Measurements from ENCODE around the gene ATP13A3.

ATP13A3 gene

DNA sequence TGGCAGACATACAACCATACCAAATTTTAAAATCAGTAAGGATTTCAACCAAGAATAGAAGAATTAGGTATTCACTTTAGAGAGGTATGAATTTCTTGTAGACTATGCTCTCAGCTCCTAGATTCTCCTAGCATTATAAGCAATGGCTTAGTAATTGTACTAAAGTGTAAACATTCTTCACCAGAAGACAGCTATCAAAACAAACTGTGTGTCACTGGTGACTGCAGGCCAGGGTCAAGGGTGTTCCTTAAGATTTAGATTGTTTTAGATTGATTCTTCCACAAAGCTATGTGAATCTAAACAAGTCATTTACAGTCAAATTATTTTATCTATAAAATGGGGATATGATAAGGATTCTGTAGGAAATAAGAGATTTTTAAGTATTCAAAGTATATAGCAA, 64.6 kb downstream of the ATP13A3 start:
- H3K9me3 Mint-ChIP-seq: no peaks in the 10 kb centered on the region
- ATAC-seq (replicated peaks) (no peak), DNase-seq (no peak)
- peaks cover 21 to 45% of the 10 kb centered on the region in 2 donors for H3K36me3 Mint-ChIP-seq
- no peaks in the 10 kb centered on the region for H3K4me1 Mint-ChIP-seq
- H3K4me3 Mint-ChIP-seq: no peak overlapping the region
- no peaks in the 10 kb centered on the region for H3K27me3 Mint-ChIP-seq
- H3K27ac Mint-ChIP-seq: no peak overlapping the region

DNA sequence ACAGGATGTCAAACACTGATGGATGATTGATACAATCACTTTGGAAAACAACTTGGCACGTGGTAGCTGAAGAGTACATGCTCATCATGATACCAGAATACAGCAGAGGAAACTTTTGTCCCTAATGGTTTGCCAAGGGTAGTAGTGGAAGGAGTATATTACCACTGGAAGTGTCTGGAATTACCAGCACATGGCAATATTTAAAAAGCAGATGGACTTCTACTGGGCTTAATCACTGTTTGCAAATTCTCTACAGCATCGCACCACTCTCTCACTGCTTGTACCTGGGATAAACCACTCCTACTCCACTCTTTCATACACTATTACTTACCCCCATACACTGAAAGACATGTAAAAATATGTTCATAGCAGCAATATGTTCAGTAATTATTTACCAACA, 68.1 kb downstream of the ATP13A3 start:
- H3K27me3 Mint-ChIP-seq: no peaks in the 10 kb centered on the region
- no peak overlapping the region for H3K4me3 Mint-ChIP-seq
- no peak for DNase-seq
- no peaks in the 10 kb centered on the region for H3K9me3 Mint-ChIP-seq
- H3K4me1 Mint-ChIP-seq: no peaks in the 10 kb centered on the region
- peaks cover 18 to 56% of the 10 kb centered on the region in 2 donors for H3K36me3 Mint-ChIP-seq
- H3K27ac Mint-ChIP-seq: no peak overlapping the region
- no peak for ATAC-seq (replicated peaks)

- H3K4me1 Mint-ChIP-seq: no peaks in the 10 kb centered on the region
- H3K36me3 Mint-ChIP-seq: peaks cover 21 to 34% of the 10 kb centered on the region in 2 donors
- ATAC-seq (replicated peaks) (no peak), DNase-seq (no peak)
- H3K27ac Mint-ChIP-seq: no peak overlapping the region
- no peaks in the 10 kb centered on the region for H3K9me3 Mint-ChIP-seq
- H3K4me3 Mint-ChIP-seq: no peak overlapping the region
- H3K27me3 Mint-ChIP-seq: no peaks in the 10 kb centered on the region
Observed at GRCh38 chr3:194407423-194407822, 79.4 kb downstream of the ATP13A3 start.

GRCh38 chr3:194405766-194406165, 81.0 kb downstream of the ATP13A3 start:
- Mint-ChIP-seq H3K27ac (no peak overlapping the region), H3K9me3 (no peaks in the 10 kb centered on the region), H3K36me3 (peaks cover 18 to 27% of the 10 kb centered on the region in 2 donors), H3K4me1 (no peaks in the 10 kb centered on the region), H3K27me3 (no peaks in the 10 kb centered on the region), H3K4me3 (no peak overlapping the region)
- ATAC-seq (replicated peaks): no peak
- no peak for DNase-seq

DNA sequence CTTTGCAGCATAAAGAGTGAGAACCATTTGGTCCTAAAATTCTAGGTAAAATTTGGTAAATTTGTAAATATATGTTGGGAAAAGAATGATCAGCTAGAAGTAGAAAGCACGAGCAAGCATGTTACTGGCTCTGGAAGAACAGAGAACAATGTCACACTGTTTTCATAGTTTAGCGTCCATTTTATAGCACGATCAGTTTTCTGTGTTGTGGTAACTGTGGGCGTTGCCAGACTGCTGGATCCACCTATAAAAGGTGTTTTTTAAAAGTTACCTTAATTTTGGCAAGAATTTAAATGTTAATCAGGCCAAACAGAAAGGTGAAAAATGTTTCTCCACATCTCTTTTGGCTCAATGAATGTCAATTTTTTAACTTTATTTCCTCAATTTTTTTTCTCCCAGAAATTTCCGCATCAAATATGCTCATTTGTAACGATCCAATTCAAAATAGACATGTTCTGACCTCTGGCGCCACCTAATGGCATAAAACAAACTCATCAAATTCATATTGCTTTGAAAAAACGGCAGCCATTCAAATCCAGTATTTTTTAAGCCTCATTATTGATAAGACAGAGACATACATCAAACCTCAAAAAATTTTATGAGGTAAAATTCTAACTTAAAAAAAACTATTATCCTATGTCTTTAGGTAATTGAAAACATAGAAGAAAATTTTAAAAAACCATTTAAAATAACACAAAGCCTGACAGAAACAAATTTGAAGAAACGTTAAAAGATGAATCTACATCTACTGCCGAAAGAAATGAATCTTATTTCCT, 82.2 kb downstream of the ATP13A3 start:
- H3K27me3 Mint-ChIP-seq: peaks cover 4 to 7% of the 10 kb centered on the region in 2 donors
- no peaks in the 10 kb centered on the region for H3K9me3 Mint-ChIP-seq
- peaks cover 0 to 4% of the 10 kb centered on the region in 2 donors for H3K4me1 Mint-ChIP-seq
- H3K36me3 Mint-ChIP-seq: peaks cover 15 to 16% of the 10 kb centered on the region in 2 donors
- H3K4me3 Mint-ChIP-seq: no peak overlapping the region
- ATAC-seq (replicated peaks) (no peak), DNase-seq (no peak)
- no peak overlapping the region for H3K27ac Mint-ChIP-seq

- Mint-ChIP-seq H3K9me3 (no peaks in the 10 kb centered on the region), H3K4me1 (peaks cover 18 to 21% of the 10 kb centered on the region in 2 donors), H3K27ac (no peak overlapping the region), H3K4me3 (no peak overlapping the region), H3K36me3 (peaks cover 7 to 15% of the 10 kb centered on the region in 2 donors), H3K27me3 (peaks cover 24 to 34% of the 10 kb centered on the region in 2 donors)
- DNase-seq (no peak), ATAC-seq (replicated peaks) (no peak)
Observed at GRCh38 chr3:194401868-194402329, 84.9 kb downstream of the ATP13A3 start.

DNA sequence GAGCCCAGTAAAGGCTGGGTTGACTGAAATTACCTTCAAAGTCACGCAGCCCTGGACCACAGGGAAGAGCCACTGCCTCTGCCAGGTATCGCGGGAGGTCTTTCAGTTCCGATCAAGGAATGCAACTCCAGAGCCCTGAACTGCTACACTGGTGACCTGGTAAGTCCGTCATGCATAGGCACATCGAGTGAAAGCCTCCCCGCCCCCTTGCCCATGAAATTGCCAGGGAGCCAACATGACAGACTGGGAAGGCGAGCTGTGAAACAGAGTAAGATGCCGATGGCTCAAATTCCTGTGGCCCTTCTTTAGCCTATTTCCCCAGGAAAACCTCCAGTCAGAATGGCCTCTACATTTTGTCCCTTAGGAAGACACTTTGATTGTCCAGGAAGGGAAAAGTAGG, 85.5 kb downstream of the ATP13A3 start:
- Mint-ChIP-seq H3K4me3 (no peak overlapping the region), H3K36me3 (peaks cover 7 to 15% of the 10 kb centered on the region in 2 donors), H3K27ac (no peak overlapping the region), H3K27me3 (peaks cover 25 to 36% of the 10 kb centered on the region in 2 donors), H3K4me1 (peaks cover 20 to 25% of the 10 kb centered on the region in 2 donors), H3K9me3 (no peaks in the 10 kb centered on the region)
- ATAC-seq (replicated peaks): no peak
- no peak for DNase-seq

GRCh38 chr3:194399874-194400411, 86.9 kb downstream of the ATP13A3 start:
- Mint-ChIP-seq H3K4me1 (peaks cover 28 to 39% of the 10 kb centered on the region in 2 donors), H3K27me3 (peaks cover 30 to 50% of the 10 kb centered on the region in 2 donors), H3K36me3 (peaks cover 3 to 10% of the 10 kb centered on the region in 2 donors), H3K9me3 (no peaks in the 10 kb centered on the region), H3K27ac (no peak overlapping the region), H3K4me3 (no peak overlapping the region)
- no peak for ATAC-seq (replicated peaks)
- DNase-seq: no peak

DNA sequence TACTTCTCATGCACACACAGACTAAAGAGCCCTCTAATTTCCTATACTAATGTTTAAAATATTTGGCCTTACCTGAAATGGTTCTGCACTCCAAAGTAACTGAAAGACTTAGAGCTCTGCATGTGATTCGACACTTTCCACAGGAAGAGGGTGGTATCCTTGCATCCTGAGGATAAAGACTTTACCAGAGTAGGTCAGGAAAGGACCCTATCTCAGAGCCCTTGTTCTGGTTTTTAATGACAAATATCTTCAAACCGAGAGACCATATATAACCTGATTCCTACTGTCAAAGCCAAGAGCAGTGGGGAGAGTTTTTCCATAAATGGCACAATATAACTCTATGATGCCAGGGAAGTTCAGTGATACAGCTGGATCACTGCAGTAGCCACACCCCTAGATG, 87.6 kb downstream of the ATP13A3 start, which contains the start of gene GP5:
Gene GP5, minus strand, starts transcription at position 101 of the 400 bp plus-strand sequence. CDS start 984 bp downstream, outside the sequence.
- DNase-seq (no peak), ATAC-seq (replicated peaks) (no peak)
- Mint-ChIP-seq H3K36me3 (peaks cover 1 to 5% of the 10 kb centered on the region in 2 donors), H3K4me1 (peaks cover 28 to 39% of the 10 kb centered on the region in 2 donors), H3K27me3 (peaks cover 34 to 58% of the 10 kb centered on the region in 2 donors), H3K4me3 (peak within 1 kb of the TSS; percentile 69 to 84), H3K9me3 (no peaks in the 10 kb centered on the region), H3K27ac (no peak within 1 kb of the TSS)

GRCh38 chr3:194397757-194398312, 89.0 kb downstream of the ATP13A3 start:
- Mint-ChIP-seq H3K4me3 (peak overlapping the region; percentile 69 to 84), H3K27me3 (peaks cover 34 to 58% of the 10 kb centered on the region in 2 donors), H3K4me1 (peaks cover 28 to 39% of the 10 kb centered on the region in 2 donors), H3K36me3 (peaks cover 1 to 5% of the 10 kb centered on the region in 2 donors), H3K27ac (peak overlapping the region; percentile 62), H3K9me3 (no peaks in the 10 kb centered on the region)
- ATAC-seq (replicated peaks): peak; percentile 28 to 37
- no peak for DNase-seq

DNA sequence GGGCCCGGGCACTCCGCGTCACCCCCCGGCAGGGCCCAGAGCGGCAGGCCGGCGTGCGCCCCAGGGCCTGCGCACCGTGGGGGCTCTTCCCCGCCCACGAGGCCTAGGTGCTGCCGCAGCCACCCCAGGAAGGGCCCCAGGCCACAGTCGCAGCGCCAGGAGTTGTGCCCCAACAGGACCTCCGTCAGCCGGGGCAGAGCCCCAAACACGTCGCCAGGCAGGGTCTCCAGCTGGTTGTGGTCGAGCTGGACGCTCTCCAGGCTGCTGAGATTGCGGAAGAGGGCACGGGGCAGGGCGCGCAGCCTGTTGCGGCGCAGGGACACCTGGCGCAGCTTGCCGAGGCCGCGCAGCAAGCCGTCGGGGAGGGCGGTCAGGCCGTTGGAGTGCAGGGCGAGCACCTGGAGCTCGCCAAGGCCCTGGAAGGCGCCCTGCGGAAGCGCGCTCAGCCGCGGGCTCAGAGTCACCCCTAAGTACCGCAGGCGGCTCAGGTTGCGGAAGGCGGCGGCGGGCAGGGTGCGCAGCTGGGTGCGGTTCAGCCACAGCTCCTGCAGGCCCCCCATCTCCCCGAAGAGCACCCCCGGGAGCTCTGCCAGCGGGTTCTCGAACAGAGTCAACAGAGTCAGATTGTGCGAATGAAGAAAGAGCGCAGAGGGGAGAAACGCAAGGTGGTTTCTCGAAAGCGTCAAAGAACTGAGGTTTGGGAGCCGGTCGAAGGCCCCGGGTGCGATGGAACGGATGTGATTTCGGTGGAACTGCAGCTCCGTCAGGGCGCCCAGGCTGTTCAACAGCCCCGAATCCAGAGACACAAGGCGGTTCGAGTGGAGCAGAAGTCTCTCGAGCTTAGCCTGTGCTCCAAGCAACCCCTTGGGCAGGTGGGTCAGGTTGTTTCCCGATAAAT, 89.7 kb downstream of the ATP13A3 start:
- H3K36me3 Mint-ChIP-seq: peaks cover 0 to 2% of the 10 kb centered on the region in 2 donors

DNA sequence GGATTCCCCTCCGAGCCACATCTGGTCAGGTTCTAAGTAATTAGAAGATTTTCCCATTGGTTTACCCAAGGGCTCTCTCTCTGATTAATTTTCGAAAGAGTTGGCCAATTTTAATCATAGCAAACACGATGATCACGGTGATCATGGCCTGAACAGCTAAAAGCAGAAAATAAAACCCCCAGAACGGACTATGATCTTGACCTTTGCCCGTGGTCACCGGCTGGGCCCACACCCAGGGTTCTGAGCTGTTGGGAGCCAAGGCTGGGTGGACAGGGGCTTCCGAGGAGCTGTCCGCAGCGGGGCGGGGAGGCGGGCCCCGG, 90.3 kb downstream of the ATP13A3 start:
- no peak for ATAC-seq (replicated peaks)
- no peak for DNase-seq
- Mint-ChIP-seq H3K4me1 (peaks cover 28 to 39% of the 10 kb centered on the region in 2 donors), H3K27me3 (peaks cover 34 to 59% of the 10 kb centered on the region in 2 donors), H3K4me3 (peak overlapping the region; percentile 60 to 69), H3K27ac (no peak overlapping the region), H3K36me3 (no peaks in the 10 kb centered on the region), H3K9me3 (no peaks in the 10 kb centered on the region)

More for the DNA sequence above, 89.7 kb downstream of the ATP13A3 start:
- peak; percentile 8 for DNase-seq
- peaks cover 34 to 58% of the 10 kb centered on the region in 2 donors for H3K27me3 Mint-ChIP-seq
- H3K9me3 Mint-ChIP-seq: no peaks in the 10 kb centered on the region
- peak overlapping the region; percentile 62 for H3K27ac Mint-ChIP-seq
- H3K4me1 Mint-ChIP-seq: peaks cover 28 to 39% of the 10 kb centered on the region in 2 donors
- ATAC-seq (replicated peaks): peak; percentile 34 to 40
- H3K4me3 Mint-ChIP-seq: peak overlapping the region; percentile 69 to 84

GRCh38 chr3:194395778-194396538, 90.8 kb downstream of the ATP13A3 start:
- H3K27ac Mint-ChIP-seq: no peak overlapping the region
- H3K4me1 Mint-ChIP-seq: peaks cover 28 to 39% of the 10 kb centered on the region in 2 donors
- ATAC-seq (replicated peaks) (peak; percentile 48 to 52), DNase-seq (peak; percentile 9)
- H3K9me3 Mint-ChIP-seq: peaks cover 2 to 5% of the 10 kb centered on the region in 2 donors
- H3K36me3 Mint-ChIP-seq: peaks cover 0 to 1% of the 10 kb centered on the region in 2 donors
- peak overlapping the region; percentile 60 to 69 for H3K4me3 Mint-ChIP-seq
- H3K27me3 Mint-ChIP-seq: peaks cover 34 to 64% of the 10 kb centered on the region in 2 donors
